Peyer's patch (tissue), 4 donors: ENCODE measurements around the gene CSAD.
"Not testable (repeated sequence)": the region's sequence is repeated elsewhere in the genome, so short reads cannot be mapped to it uniquely, and the experiment has no call there.

Source experiments
- POLR2A ChIP-seq, 2 donors: fragments of 450-650 bp; IDR thresholded peaks; one replicate each; pipeline ENCODE4 v1.5.1; 2017; ENCODE audit warnings: antibody characterized with exemption in 2 of 2, mild to moderate bottlenecking in 2 of 2, moderate library complexity in 2 of 2
- TF ChIP-seq, protein P1 (sequence below), 6 experiments: fragments of 450-650 bp in 4 of 6; fragments of 200-600 bp in 2 of 6; sonication (generic) in 1 of 6; IDR thresholded peaks; one replicate each; pipeline ENCODE4 v1.5.1; 2017 to 2019; ENCODE audit warnings: antibody characterized with exemption in 6 of 6, mild to moderate bottlenecking in 3 of 6, moderate library complexity in 1 of 6

DNA sequence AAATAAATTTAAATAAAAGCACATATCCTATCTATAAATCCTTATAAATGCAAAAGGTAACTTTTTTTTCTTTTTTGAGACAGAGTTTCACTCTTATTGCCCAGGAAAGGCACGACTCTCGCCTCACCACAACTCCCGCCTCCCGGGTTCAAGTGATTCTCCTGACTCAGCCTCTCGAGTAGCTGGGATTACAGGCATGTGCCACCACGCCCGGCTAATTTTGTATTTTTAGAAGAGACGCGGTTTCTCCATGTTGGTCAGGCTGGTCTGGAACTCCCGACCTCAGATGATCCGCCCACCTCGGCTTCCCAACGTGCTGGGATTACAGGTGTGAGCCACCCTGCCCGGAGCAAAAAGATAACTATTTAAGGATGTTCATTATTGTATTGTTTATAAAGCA, 1.9 kb downstream of the CSAD start:
- TF ChIP-seq, protein P1, sequence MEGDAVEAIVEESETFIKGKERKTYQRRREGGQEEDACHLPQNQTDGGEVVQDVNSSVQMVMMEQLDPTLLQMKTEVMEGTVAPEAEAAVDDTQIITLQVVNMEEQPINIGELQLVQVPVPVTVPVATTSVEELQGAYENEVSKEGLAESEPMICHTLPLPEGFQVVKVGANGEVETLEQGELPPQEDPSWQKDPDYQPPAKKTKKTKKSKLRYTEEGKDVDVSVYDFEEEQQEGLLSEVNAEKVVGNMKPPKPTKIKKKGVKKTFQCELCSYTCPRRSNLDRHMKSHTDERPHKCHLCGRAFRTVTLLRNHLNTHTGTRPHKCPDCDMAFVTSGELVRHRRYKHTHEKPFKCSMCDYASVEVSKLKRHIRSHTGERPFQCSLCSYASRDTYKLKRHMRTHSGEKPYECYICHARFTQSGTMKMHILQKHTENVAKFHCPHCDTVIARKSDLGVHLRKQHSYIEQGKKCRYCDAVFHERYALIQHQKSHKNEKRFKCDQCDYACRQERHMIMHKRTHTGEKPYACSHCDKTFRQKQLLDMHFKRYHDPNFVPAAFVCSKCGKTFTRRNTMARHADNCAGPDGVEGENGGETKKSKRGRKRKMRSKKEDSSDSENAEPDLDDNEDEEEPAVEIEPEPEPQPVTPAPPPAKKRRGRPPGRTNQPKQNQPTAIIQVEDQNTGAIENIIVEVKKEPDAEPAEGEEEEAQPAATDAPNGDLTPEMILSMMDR (IDR thresholded peaks at IDR 0.05): not testable (repeated sequence)
- TF ChIP-seq POLR2A (IDR thresholded peaks at IDR 0.05): not testable (repeated sequence)
